ENCODE results near the gene RRAS.
"Not testable (repeated sequence)": the region's sequence is repeated elsewhere in the genome, so short reads cannot be mapped to it uniquely, and the experiment has no call there.

Gene RRAS

GRCh38 chr19:49626226-49626625 is 13.7 kb downstream of the RRAS start:
- DNase-seq = no peak

GRCh38 chr19:49624967-49625910 is 14.7 kb downstream of the RRAS start:
- no peak for DNase-seq

- DNase-seq = not testable (repeated sequence)
Measured at GRCh38 chr19:49617860-49618259, 22.1 kb downstream of the RRAS start.

- DNase-seq = no peak
Measured at GRCh38 chr19:49616945-49617344, 23.0 kb downstream of the RRAS start.

- DNase-seq = no peak
Measured at GRCh38 chr19:49616532-49616931, 23.4 kb downstream of the RRAS start.

- DNase-seq = no peak
Measured at GRCh38 chr19:49615861-49616260, 24.1 kb downstream of the RRAS start.

- peak; percentile 15 for DNase-seq
Measured at GRCh38 chr19:49614096-49614833, 25.7 kb downstream of the RRAS start.

- no peak for DNase-seq
Measured at GRCh38 chr19:49613374-49613773, 26.6 kb downstream of the RRAS start.

- no peak for DNase-seq
Measured at GRCh38 chr19:49609499-49610092, 30.3 kb downstream of the RRAS start.

GRCh38 chr19:49605605-49606004 is 34.3 kb downstream of the RRAS start:
- DNase-seq = no peak

- no peak for DNase-seq
Measured at GRCh38 chr19:49602806-49603205, 37.1 kb downstream of the RRAS start.

GRCh38 chr19:49601482-49602038 is 38.4 kb downstream of the RRAS start:
- no peak for DNase-seq

- DNase-seq = no peak
Measured at GRCh38 chr19:49599378-49600295, 40.3 kb downstream of the RRAS start.

- no peak for DNase-seq
Measured at GRCh38 chr19:49597703-49597974, 42.3 kb downstream of the RRAS start.

GRCh38 chr19:49596954-49597702 is 42.8 kb downstream of the RRAS start:
- DNase-seq = no peak

- DNase-seq = no peak
Measured at GRCh38 chr19:49596407-49596806, 43.5 kb downstream of the RRAS start.

- no peak for DNase-seq
Measured at GRCh38 chr19:49595819-49596404, 44.0 kb downstream of the RRAS start.

- DNase-seq = no peak
Measured at GRCh38 chr19:49594993-49595818, 44.7 kb downstream of the RRAS start.

GRCh38 chr19:49594157-49594992 is 45.6 kb downstream of the RRAS start:
- DNase-seq = no peak
